Testis (tissue), 2 donors: ENCODE data around the gene XAB2.

Experiments
- CTCF ChIP-seq, 3 experiments: fragments of 450-650 bp in 2 of 3; fragments of 200-600 bp in 1 of 3; sonication (generic) in 1 of 3; IDR thresholded peaks; one replicate each; pipeline ENCODE4 v1.5.1; 2016 to 2019; ENCODE audit warnings: antibody characterized with exemption in 3 of 3, mild to moderate bottlenecking in 2 of 3, moderate library complexity in 1 of 3
- POLR2A ChIP-seq: fragments of 450-650 bp; IDR thresholded peaks from one replicate; pipeline ENCODE4 v1.6.1; 2017; ENCODE audit warnings: antibody characterized with exemption, mild to moderate bottlenecking, moderate library complexity

DNA sequence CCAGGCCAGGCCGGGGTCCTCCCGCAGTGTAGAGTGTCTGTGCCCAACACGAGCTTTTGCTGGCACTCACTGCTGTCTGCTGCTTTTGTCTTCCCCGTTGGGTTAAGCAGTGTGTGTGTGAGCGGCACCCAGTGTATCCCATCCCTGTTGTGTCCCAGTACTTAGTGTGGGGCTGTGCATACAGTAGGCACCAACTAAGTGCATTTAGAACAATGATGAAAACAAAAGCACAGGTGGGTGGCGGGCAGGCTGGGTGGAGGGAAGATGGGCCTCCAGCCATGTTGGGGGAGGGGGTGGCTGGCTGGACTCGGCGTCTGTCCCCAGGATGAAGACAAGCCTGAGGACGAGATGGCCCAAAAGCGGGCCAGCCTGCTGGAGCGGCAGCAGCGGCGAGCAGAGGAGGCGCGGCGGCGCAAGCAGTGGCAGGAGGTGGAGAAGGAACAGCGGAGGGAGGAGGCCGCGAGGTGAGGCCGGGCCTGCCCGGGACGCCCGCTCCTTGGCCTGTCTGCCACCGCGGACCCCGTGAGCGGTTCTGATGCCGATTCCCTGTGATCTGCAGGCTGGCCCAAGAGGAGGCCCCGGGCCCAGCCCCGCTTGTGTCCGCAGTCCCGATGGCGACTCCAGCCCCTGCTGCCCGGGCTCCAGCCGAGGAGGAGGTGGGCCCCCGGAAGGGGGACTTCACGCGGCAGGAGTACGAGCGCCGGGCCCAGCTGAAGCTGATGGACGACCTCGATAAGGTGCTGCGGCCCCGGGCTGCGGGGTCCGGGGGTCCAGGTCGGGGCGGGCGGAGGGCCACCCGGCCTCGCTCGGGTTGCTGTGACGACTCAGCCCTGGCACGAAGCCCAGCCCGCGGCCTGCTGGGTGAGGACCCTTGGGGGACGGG lies 14.2 kb downstream of the XAB2 start:
- TF ChIP-seq CTCF (IDR thresholded peaks at IDR 0.05) (no peak), POLR2A (no peak)
